HEK293 (cell line): ENCODE data around the gene NOS1AP.

Experiments used
- CTCF ChIA-PET: fragments of 350-600 bp; formaldehyde crosslinking; extraction: SDS; loops from one replicate; lab custom pipeline; 2021; ENCODE audit warnings: antibody characterized with exemption; lab: Yijun Ruan, JAX
- POLR2A ChIA-PET: fragments of 300-600 bp; formaldehyde crosslinking; extraction: SDS; loops from one replicate; lab custom pipeline; 2020; ENCODE audit warnings: antibody characterized with exemption, inconsistent platforms; lab: Yijun Ruan, JAX
- H3K27ac ChIP-seq: fragments of 200-500 bp; sonication (Bioruptor generic); 2 replicates; pipeline ENCODE4 v1.5.1; 2014; ENCODE audit warnings: low read depth, low read length, control low read depth, inconsistent platforms; ENCODE audit errors: extremely low read depth
- H3K36me3 ChIP-seq, 2 experiments: fragments of 200-500 bp in 1 of 2; sonication (Bioruptor generic) in 1 of 2; 1 replicate in 1 of 2; 2 replicates in 1 of 2; pipeline ENCODE4 v1.5.1; 2014 to 2017; ENCODE audit warnings: inconsistent platforms in 2 of 2, low read length in 2 of 2; ENCODE audit not compliant: control insufficient read depth in 2 of 2, insufficient read depth in 1 of 2
- H3K4me1 ChIP-seq: fragments of 200-500 bp; sonication (Bioruptor generic); 2 replicates; pipeline ENCODE4 v1.5.1; 2014; ENCODE audit warnings: mild to moderate bottlenecking, low read length, inconsistent platforms; ENCODE audit not compliant: control insufficient read depth, insufficient read depth
- H3K4me3 ChIP-seq: 2 replicates; pipeline ENCODE4 v1.5.1; 2011; ENCODE audit warnings: low read depth, mild to moderate bottlenecking, control low read depth, low read length, moderate library complexity
- H3K9me3 ChIP-seq: fragments of 200-500 bp; sonication (Bioruptor generic); 2 replicates; pipeline ENCODE4 v1.5.1; 2014; ENCODE audit warnings: low read depth, low read length, inconsistent platforms; ENCODE audit not compliant: control insufficient read depth, insufficient read depth
- ATF2 ChIP-seq: fragments of 450-650 bp; formaldehyde crosslinking; IDR thresholded peaks from 2 replicates; pipeline ENCODE4 v1.5.1; 2016; ENCODE audit warnings: missing biosample characterization, missing genetic modification characterization, low read depth
- INSM2 ChIP-seq: fragments of 450-650 bp; formaldehyde crosslinking; IDR thresholded peaks from 2 replicates; pipeline ENCODE4 v1.5.1; 2016; ENCODE audit warnings: missing biosample characterization, missing genetic modification characterization
- SCRT2 ChIP-seq: fragments of 450-650 bp; formaldehyde crosslinking; IDR thresholded peaks from 2 replicates; pipeline ENCODE4 v1.5.1; 2016; ENCODE audit warnings: missing biosample characterization, missing genetic modification characterization
- SP7 ChIP-seq: fragments of 450-650 bp; formaldehyde crosslinking; IDR thresholded peaks from 2 replicates; pipeline ENCODE4 v1.5.1; 2016; ENCODE audit warnings: missing biosample characterization, missing genetic modification characterization
- TRIM28 ChIP-seq: IDR thresholded peaks from 2 replicates; pipeline ENCODE4 v1.6.1; 2011; ENCODE audit warnings: low read length, control low read depth, borderline replicate concordance
- YY1 ChIP-seq: fragments of 450-650 bp; formaldehyde crosslinking; IDR thresholded peaks from 2 replicates; pipeline ENCODE4 v1.5.1; 2018; ENCODE audit warnings: missing biosample characterization, missing genetic modification characterization
- ZBTB1 ChIP-seq: fragments of 450-650 bp; formaldehyde crosslinking; IDR thresholded peaks from 2 replicates; pipeline ENCODE4 v1.5.1; 2016; ENCODE audit warnings: missing biosample characterization, missing genetic modification characterization
- ZFHX2 ChIP-seq: fragments of 450-650 bp; formaldehyde crosslinking; conservative IDR thresholded peaks from 2 replicates; pipeline ENCODE4 v1.5.1; 2016; ENCODE audit warnings: missing biosample characterization, missing genetic modification characterization
- ZNF132 ChIP-seq: fragments of 450-650 bp; formaldehyde crosslinking; IDR thresholded peaks from 2 replicates; pipeline ENCODE4 v1.5.1; 2017; ENCODE audit warnings: missing biosample characterization, missing genetic modification characterization, borderline replicate concordance
- ZNF133 ChIP-seq: fragments of 450-650 bp; formaldehyde crosslinking; IDR thresholded peaks from 2 replicates; pipeline ENCODE4 v1.5.1; 2016; ENCODE audit warnings: missing biosample characterization, missing genetic modification characterization
- ZNF148 ChIP-seq: fragments of 450-650 bp; formaldehyde crosslinking; IDR thresholded peaks from 2 replicates; pipeline ENCODE4 v1.5.0; 2017; ENCODE audit warnings: missing biosample characterization, missing genetic modification characterization, borderline replicate concordance
- ZNF16 ChIP-seq: fragments of 450-650 bp; formaldehyde crosslinking; IDR thresholded peaks from 2 replicates; pipeline ENCODE4 v1.5.1; 2016; ENCODE audit warnings: low read depth, missing biosample characterization, missing genetic modification characterization
- ZNF274 ChIP-seq, 2 experiments: fragments of 200-500 bp in 1 of 2; fragments of 450-650 bp in 1 of 2; sonication (Bioruptor generic) in 1 of 2; formaldehyde crosslinking in 1 of 2; IDR thresholded peaks; 2 replicates each; pipeline versions ENCODE4 v1.5.1 to v1.6.1; 2014 to 2016; ENCODE audit warnings: borderline replicate concordance in 1 of 2, inconsistent platforms in 1 of 2, low read length in 1 of 2, missing biosample characterization in 1 of 2, missing genetic modification characterization in 1 of 2
- ZNF280C ChIP-seq: fragments of 450-650 bp; formaldehyde crosslinking; IDR thresholded peaks from 2 replicates; pipeline ENCODE4 v1.5.1; 2016; ENCODE audit warnings: missing biosample characterization, missing genetic modification characterization
- ZNF311 ChIP-seq: fragments of 450-650 bp; formaldehyde crosslinking; IDR thresholded peaks from 2 replicates; pipeline ENCODE4 v1.5.1; 2017; ENCODE audit warnings: missing biosample characterization, missing genetic modification characterization, borderline replicate concordance
- ZNF350 ChIP-seq: fragments of 450-650 bp; formaldehyde crosslinking; IDR thresholded peaks from 2 replicates; pipeline ENCODE4 v1.5.0; 2017; ENCODE audit warnings: missing biosample characterization, mild to moderate bottlenecking, missing genetic modification characterization
- ZNF529 ChIP-seq: fragments of 450-650 bp; formaldehyde crosslinking; IDR thresholded peaks from 2 replicates; pipeline ENCODE4 v1.5.1; 2017; ENCODE audit warnings: missing genetic modification characterization, missing biosample characterization; ENCODE audit not compliant: insufficient replicate concordance
- ZNF548 ChIP-seq: fragments of 450-650 bp; formaldehyde crosslinking; IDR thresholded peaks from 2 replicates; pipeline ENCODE4 v1.5.1; 2016; ENCODE audit warnings: missing biosample characterization, missing genetic modification characterization
- ZNF558 ChIP-seq: fragments of 450-650 bp; formaldehyde crosslinking; IDR thresholded peaks from 2 replicates; pipeline ENCODE4 v1.5.1; 2016; ENCODE audit warnings: missing biosample characterization, missing genetic modification characterization
- ZNF585B ChIP-seq: fragments of 450-650 bp; formaldehyde crosslinking; IDR thresholded peaks from 2 replicates; pipeline ENCODE4 v1.5.1; 2016; ENCODE audit warnings: missing biosample characterization, missing genetic modification characterization
- ZNF658 ChIP-seq: fragments of 450-650 bp; formaldehyde crosslinking; IDR thresholded peaks from 2 replicates; pipeline ENCODE4; 2016; ENCODE audit warnings: missing biosample characterization, missing genetic modification characterization
- ZSCAN30 ChIP-seq: fragments of 450-650 bp; IDR thresholded peaks from 2 replicates; pipeline ENCODE4 v1.5.1; 2018; ENCODE audit warnings: missing biosample characterization, mild to moderate bottlenecking, missing genetic modification characterization, moderate library complexity
- ZSCAN4 ChIP-seq: fragments of 450-650 bp; formaldehyde crosslinking; IDR thresholded peaks from 2 replicates; pipeline ENCODE4 v1.5.1; 2017; ENCODE audit warnings: missing biosample characterization, missing genetic modification characterization

The NOS1AP gene

GRCh38 chr1:162089748-162090147, 20.3 kb downstream of the NOS1AP start (continued):
- TF ChIP-seq ZNF280C (tag by site-specific recombination): no peak
- no peak for TF ChIP-seq ZNF311

GRCh38 chr1:162090378-162090777, 20.9 kb downstream of the NOS1AP start:
- Histone ChIP-seq H3K9me3 (no peaks in the 10 kb centered on the region), H3K36me3 (no peaks in the 10 kb centered on the region), H3K4me1 (peaks cover 11% of the 10 kb centered on the region), H3K27ac (no peak overlapping the region), H3K4me3 (no peak overlapping the region)
- TF ChIP-seq ZBTB1 (no peak), ZNF133 (tag by site-specific recombination) (peak; percentile 90), ZNF585B (tag by site-specific recombination) (0 out of 2 replicates have a peak, but pooled peaks have one; percentile 6), YY1 (tag by site-specific recombination) (no peak)
- POLR2A ChIA-PET: no interaction called here
- CTCF ChIA-PET: interaction anchor here (0.7 kb wide), 1 partner anchor 400 kb away, joined by 3 read pairs; no protein-coding TSS in a partner anchor

- ChIA-PET POLR2A (no interaction called here), CTCF (interaction anchor here (0.6 to 1.3 kb wide), 3 partner anchors 10 to 64 kb away, joined by 3 read pairs; no protein-coding TSS in a partner anchor)
- Histone ChIP-seq H3K27ac (peak overlapping the region; percentile 4; the same call in 1 of the 2 replicates), H3K4me3 (no peak overlapping the region), H3K4me1 (peaks cover 11% of the 10 kb centered on the region), H3K36me3 (no peaks in the 10 kb centered on the region), H3K9me3 (no peaks in the 10 kb centered on the region)
- TF ChIP-seq ZNF274 (IDR thresholded peaks at IDR 0.05; ENCODE audit: low read length) (no peak), ZNF274 (tag by site-specific recombination; IDR thresholded peaks at IDR 0.05; ENCODE audit: borderline replicate concordance) (no peak), ZNF148 (no peak), ZNF658 (tag by site-specific recombination) (no peak), ATF2 (no peak), SP7 (tag by site-specific recombination) (peak; percentile 83), ZSCAN4 (tag by site-specific recombination) (no peak), ZNF548 (no peak), ZNF350 (tag by site-specific recombination) (no peak), ZNF132 (tag by site-specific recombination) (no peak), ZSCAN30 (tag by site-specific recombination) (no peak), TRIM28 (0 out of 2 replicates have a peak, but pooled peaks have one; percentile 39), ZNF529 (tag by site-specific recombination) (no peak), ZNF558 (tag by site-specific recombination) (no peak), SCRT2 (no peak), ZNF16 (tag by site-specific recombination) (no peak), INSM2 (tag by site-specific recombination) (no peak), ZFHX2 (tag by site-specific recombination) (peak; percentile 15; the same call in 1 of the 2 replicates)
These were observed 22.4 kb downstream of the NOS1AP start for GRCh38 chr1:162091681-162092524.
